HCT116 (cell line): ENCODE measurements around the gene ATP1A4. TPM values are rescaled to one million over a fixed set of nuclear protein-coding genes. Genes with fewer than 3 reads are reported as not detected.
A peak's percentile ranks its signal among the peaks of the same experiment; 100 is the strongest.

Source experiments
- ATAC-seq: fragments of 200-7000 bp; cut with Tn5 transposase; 2 replicates; pipeline ENCODE4 v1.9.1; 2020; ENCODE audit warnings: mild to moderate bottlenecking, moderate library complexity
- BruUV-seq: library from RNA; stranded (reverse); fragments of 400-500 nt; replicated peaks from 2 replicates; lab custom pipeline; 2021; lab: Mats Ljungman, UMichigan
- CTCF ChIA-PET: fragments of 300-600 bp; sonication (Branson Sonifier 250); formaldehyde crosslinking; loops from one replicate; lab custom pipeline; 2021; ENCODE audit warnings: antibody characterized with exemption; lab: Charles Lee
- POLR2A ChIA-PET: fragments of 300-600, 350-600 bp; sonication (Branson Sonifier 250); formaldehyde crosslinking; loops from one replicate; lab custom pipeline; 2021; ENCODE audit warnings: antibody characterized with exemption; lab: Charles Lee
- RAD21 ChIA-PET, 2 experiments: fragments of 300-600 bp; sonication (Branson Sonifier 250); formaldehyde crosslinking; loops; one replicate each; lab custom pipeline; 2023; ENCODE audit warnings: low total read pairs in 2 of 2; ENCODE audit not compliant: uncharacterized antibody in 2 of 2, unreplicated experiment in 2 of 2, low non-redundant PET in 1 of 2; lab: Charles Lee
- DNase-seq: peaks from one replicate; pipeline ENCODE4 v3.0.0-alpha.2; 2010; ENCODE audit warnings: low read depth, low spot score
- H2AFZ ChIP-seq: fragments of 200-600 bp; shearing (Covaris generic), sonication (generic); 2 replicates; pipeline ENCODE4 v1.6.1; 2017; ENCODE audit warnings: low read depth, mixed run types, mixed read lengths, antibody characterized with exemption, low read length; ENCODE audit not compliant: poor library complexity, severe bottlenecking
- H3K27ac ChIP-seq: 2 replicates; pipeline ENCODE4 v1.5.1; 2012; ENCODE audit warnings: low read depth, low read length
- H3K27me3 ChIP-seq: fragments of 200-600 bp; sonication (generic); 2 replicates; pipeline ENCODE4 v1.6.1; 2016; ENCODE audit warnings: mixed run types, low read length, mixed read lengths; ENCODE audit not compliant: insufficient read depth
- H3K36me3 ChIP-seq, 2 experiments: fragments of 200-500 bp in 1 of 2; fragments of 200-600 bp in 1 of 2; sonication (Bioruptor generic) in 1 of 2; sonication (generic) in 1 of 2; 2 replicates each; pipeline versions ENCODE4 v1.5.1 to v1.6.1; 2014 to 2016; ENCODE audit warnings: low read length in 2 of 2, inconsistent platforms in 1 of 2, mixed read lengths in 1 of 2, mixed run types in 1 of 2; ENCODE audit not compliant: insufficient read depth in 2 of 2, control insufficient read depth in 1 of 2
- H3K4me1 ChIP-seq, 2 experiments: fragments of 200-600 bp in 1 of 2; sonication (generic) in 1 of 2; 2 replicates each; pipeline versions ENCODE4 v1.5.1 to v1.6.1; 2012 to 2017; ENCODE audit warnings: low read length in 2 of 2, inconsistent platforms in 1 of 2, mild to moderate bottlenecking in 1 of 2, mixed read lengths in 1 of 2, mixed run types in 1 of 2, moderate library complexity in 1 of 2; ENCODE audit not compliant: insufficient read depth in 2 of 2, control insufficient read depth in 1 of 2
- H3K4me2 ChIP-seq: fragments of 200-600 bp; sonication (generic); 2 replicates; pipeline ENCODE4 v1.6.1; 2017; ENCODE audit warnings: mixed run types, low read length, mixed read lengths
- H3K4me3 ChIP-seq, 2 experiments: fragments of 200-600 bp in 1 of 2; sonication (generic) in 1 of 2; replicated peaks in 1 of 2; 2 replicates each; pipeline ENCODE4 v1.5.1; 2011 to 2016; ENCODE audit warnings: low read length in 2 of 2, control low read depth in 1 of 2, low read depth in 1 of 2, mild to moderate bottlenecking in 1 of 2, mixed read lengths in 1 of 2, mixed run types in 1 of 2
- H3K79me2 ChIP-seq: fragments of 200-600 bp; sonication (generic); 2 replicates; pipeline ENCODE4 v1.6.1; 2017; ENCODE audit warnings: mild to moderate bottlenecking, mixed run types, low read length, moderate library complexity, mixed read lengths; ENCODE audit not compliant: insufficient read depth
- H3K9ac ChIP-seq: fragments of 200-600 bp; sonication (generic); 2 replicates; pipeline ENCODE4 v1.6.1; 2016; ENCODE audit warnings: low read length, mixed read lengths
- H3K9me2 ChIP-seq: fragments of 200-600 bp; sonication (generic), shearing (Covaris generic); 2 replicates; pipeline ENCODE4 v1.6.1; 2017; ENCODE audit warnings: mixed run types, mild to moderate bottlenecking, moderate library complexity; ENCODE audit not compliant: insufficient read depth
- H3K9me3 ChIP-seq, 2 experiments: fragments of 200-500 bp in 1 of 2; fragments of 200-600 bp in 1 of 2; sonication (Bioruptor generic) in 1 of 2; sonication (generic) in 1 of 2; 2 replicates each; pipeline ENCODE4 v1.6.1; 2014 to 2017; ENCODE audit warnings: low read length in 2 of 2, mixed read lengths in 2 of 2, inconsistent platforms in 1 of 2, low read depth in 1 of 2, mild to moderate bottlenecking in 1 of 2, mixed run types in 1 of 2, moderate library complexity in 1 of 2; ENCODE audit not compliant: control insufficient read depth in 1 of 2, insufficient read depth in 1 of 2
- H4K20me1 ChIP-seq: fragments of 200-600 bp; sonication (generic), shearing (Covaris generic); 2 replicates; pipeline ENCODE4 v1.6.1; 2017; ENCODE audit warnings: mixed run types, mild to moderate bottlenecking, moderate library complexity; ENCODE audit not compliant: insufficient read depth
- CEBPB ChIP-seq: IDR thresholded peaks from 2 replicates; pipeline ENCODE4 v1.6.1; 2012; ENCODE audit warnings: low read depth
- CTCF ChIP-seq, 3 experiments: fragments of 200-600 bp in 1 of 3; sonication (generic) in 1 of 3; IDR thresholded peaks in 2 of 3; conservative IDR thresholded peaks in 1 of 3; 2 replicates each; pipeline ENCODE4 v1.5.1; 2012 to 2017; ENCODE audit warnings: low read depth in 2 of 3, low read length in 2 of 3, antibody characterized with exemption in 1 of 3, borderline replicate concordance in 1 of 3, control low read depth in 1 of 3, mild to moderate bottlenecking in 1 of 3, mixed read lengths in 1 of 3, mixed run types in 1 of 3, moderate library complexity in 1 of 3; ENCODE audit not compliant: insufficient read depth in 1 of 3
- POLR2A ChIP-seq: IDR thresholded peaks from 2 replicates; pipeline ENCODE4 v1.7.0; 2011; ENCODE audit warnings: borderline replicate concordance; ENCODE audit not compliant: insufficient read depth, insufficient read length; ENCODE audit errors: extremely low read depth
- SP1 ChIP-seq: IDR thresholded peaks from 2 replicates; pipeline ENCODE4 v1.6.1; 2012; ENCODE audit warnings: low read depth
- intact Hi-C: fragments of 100-400 bp; cut with micrococcal nuclease; formaldehyde crosslinking; loops from 2 replicates; pipeline ENCODE4 v1.10.0; 2022
- total RNA-seq: library from RNA; stranded (reverse); gene quantifications from one replicate; pipeline ENCODE4 v1.2.1, GENCODE V29; 2021; ENCODE audit not compliant: unreplicated experiment

The ATP1A4 gene
- total RNA-seq, 1 experiment from 2014 or later, result not detected

- BruUV-seq, result no TSS peak
- H3K79me2 ChIP-seq, result no peaks in the 10 kb centered on the region
- no peaks in the 10 kb centered on the region for H3K4me1 ChIP-seq
- H3K27me3 ChIP-seq, result no peaks in the 10 kb centered on the region
- ChIA-PET RAD21 (no interaction called here), POLR2A (no interaction called here), CTCF (interaction anchor here (0.7 to 1.1 kb wide), 2 partner anchors 85 to 210 kb away, joined by 3 read pairs; no protein-coding TSS in a partner anchor)
- no peaks in the 10 kb centered on the region for H3K9me2 ChIP-seq
- TF ChIP-seq CEBPB, result no peak
- TF ChIP-seq SP1, result no peak
- no peak overlapping the region for H3K4me3 ChIP-seq
- intact Hi-C loops, result no loop called here
- H3K9ac ChIP-seq, result no peak overlapping the region
- no peak overlapping the region for H2AFZ ChIP-seq
- DNase-seq, result no peak
- H3K9me3 ChIP-seq, result no peaks in the 10 kb centered on the region
- H3K4me2 ChIP-seq, result no peak overlapping the region
- H4K20me1 ChIP-seq, result no peaks in the 10 kb centered on the region
- ATAC-seq, result no peak
- no peak overlapping the region for H3K27ac ChIP-seq
- H3K36me3 ChIP-seq, result no peaks in the 10 kb centered on the region
These were observed 15.7 kb downstream of the ATP1A4 start for GRCh38 chr1:160167056-160167455.

GRCh38 chr1:160167580-160167979 lies 16.2 kb downstream of the ATP1A4 start:
- intact Hi-C loops, result no loop called here
- no TSS peak for BruUV-seq
- no peaks in the 10 kb centered on the region for H3K9me2 ChIP-seq
- H3K4me3 ChIP-seq, result no peak overlapping the region
- no peak for DNase-seq
- CTCF ChIA-PET, result interaction anchor here (0.7 kb wide), 1 partner anchor 85 kb away, joined by 3 read pairs; no protein-coding TSS in a partner anchor
- no peaks in the 10 kb centered on the region for H3K4me1 ChIP-seq
- no peak overlapping the region for H3K9ac ChIP-seq
- H3K27ac ChIP-seq, result no peak overlapping the region
- H2AFZ ChIP-seq, result no peak overlapping the region
- RAD21 ChIA-PET, result no interaction called here
- TF ChIP-seq CTCF (IDR thresholded peaks at IDR 0.05 in 2 of 3, conservative IDR thresholded peaks at IDR 0.05 in 1 of 3; ENCODE audit: borderline replicate concordance in 1 of 3, insufficient read depth in 1 of 3, low read depth in 2 of 3, low read length in 2 of 3) (peak in 2 of 3 experiments; percentile 21 to 44; a peak in 3 of 6 replicates), POLR2A (no peak)
- H3K27me3 ChIP-seq, result no peaks in the 10 kb centered on the region; the same call in 1 of the 2 replicates
- POLR2A ChIA-PET, result no interaction called here
- no peaks in the 10 kb centered on the region for H3K36me3 ChIP-seq
- H3K79me2 ChIP-seq, result no peaks in the 10 kb centered on the region
- no peak overlapping the region for H3K4me2 ChIP-seq
- ATAC-seq, result no peak
- no peaks in the 10 kb centered on the region for H3K9me3 ChIP-seq
- no peaks in the 10 kb centered on the region for H4K20me1 ChIP-seq
